NB4 (cell line): ENCODE measurements around the gene HP.

ENCODE experiments used
- CTCF ChIP-seq: IDR thresholded peaks from one replicate; pipeline ENCODE4 v1.5.1; 2012; ENCODE audit warnings: low read depth, low read length
- POLR2A ChIP-seq: IDR thresholded peaks from 2 replicates; pipeline ENCODE4 v1.6.1; 2011; ENCODE audit warnings: mild to moderate bottlenecking; ENCODE audit not compliant: insufficient read length; ENCODE audit errors: extremely low read depth

- no peak for TF ChIP-seq POLR2A
- no peak for TF ChIP-seq CTCF
These were observed 29.6 kb downstream of the HP start for GRCh38 chr16:72083778-72084404.
